NCI-H1048 (cell line): ENCODE data around the gene BCOR.

ENCODE experiments used
- DNase-seq: peaks from one replicate; lab custom pipeline; 2025; lab: John Stamatoyannopoulos, UW

BCOR gene

GRCh38 chrX:40084471-40085101, 13.2 kb downstream of the BCOR start:
- no peak for DNase-seq

DNA sequence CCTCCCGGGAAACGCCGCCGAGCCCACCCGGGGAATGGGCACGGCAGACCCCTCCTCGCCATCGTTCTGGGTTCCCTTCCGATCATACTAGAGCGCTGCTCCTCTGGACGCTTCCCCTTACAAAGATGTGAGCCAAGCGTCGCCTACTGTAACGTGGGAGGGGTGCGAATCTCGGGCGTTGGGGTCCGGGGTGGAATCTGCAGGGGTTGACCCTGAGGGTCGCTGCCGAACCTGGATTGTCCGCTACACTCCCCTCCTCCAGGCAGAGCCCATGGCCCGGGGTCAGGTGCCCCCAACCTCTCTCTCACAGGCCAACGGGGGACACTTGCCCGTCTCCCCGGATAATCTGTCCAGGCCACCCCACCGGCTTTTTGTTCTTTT, 13.8 kb downstream of the BCOR start:
- no peak for DNase-seq

GRCh38 chrX:40083120-40083978, 14.4 kb downstream of the BCOR start:
- DNase-seq, result no peak

DNA sequence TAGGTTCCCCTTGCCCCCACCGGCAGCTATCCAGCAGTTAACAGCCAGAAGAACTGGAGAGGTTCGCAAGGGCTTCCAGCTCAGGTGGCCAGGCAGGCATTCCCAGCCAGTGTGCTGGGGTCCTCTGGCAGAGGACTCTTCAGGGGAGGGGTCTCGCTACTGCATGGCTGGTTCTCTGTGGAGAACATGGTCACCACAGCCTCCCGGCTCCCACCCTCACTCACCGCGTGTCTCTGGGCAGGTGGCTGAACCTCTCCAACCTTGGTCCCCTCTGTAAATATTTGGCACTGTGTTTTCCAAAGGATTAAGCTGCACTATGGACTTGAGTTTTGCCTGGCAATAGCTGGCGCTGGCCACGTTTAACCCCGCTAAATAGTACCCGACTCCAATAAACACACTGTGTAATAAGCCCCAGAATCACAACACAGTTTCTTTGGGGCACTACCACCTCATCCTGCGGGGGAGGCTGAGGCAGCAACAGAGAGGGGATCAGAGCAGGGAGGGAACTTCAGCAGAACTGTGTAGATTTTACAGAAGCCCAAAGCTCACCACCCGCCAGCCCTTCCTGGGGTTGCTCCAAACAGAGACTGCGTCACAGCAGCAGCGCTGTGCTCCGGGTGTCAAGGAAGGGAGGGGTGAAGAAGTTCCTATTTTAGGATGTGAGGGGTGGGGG, 15.2 kb downstream of the BCOR start:
- no peak for DNase-seq

- DNase-seq, result no peak
These were observed 16.1 kb downstream of the BCOR start for GRCh38 chrX:40081679-40082068.

DNA sequence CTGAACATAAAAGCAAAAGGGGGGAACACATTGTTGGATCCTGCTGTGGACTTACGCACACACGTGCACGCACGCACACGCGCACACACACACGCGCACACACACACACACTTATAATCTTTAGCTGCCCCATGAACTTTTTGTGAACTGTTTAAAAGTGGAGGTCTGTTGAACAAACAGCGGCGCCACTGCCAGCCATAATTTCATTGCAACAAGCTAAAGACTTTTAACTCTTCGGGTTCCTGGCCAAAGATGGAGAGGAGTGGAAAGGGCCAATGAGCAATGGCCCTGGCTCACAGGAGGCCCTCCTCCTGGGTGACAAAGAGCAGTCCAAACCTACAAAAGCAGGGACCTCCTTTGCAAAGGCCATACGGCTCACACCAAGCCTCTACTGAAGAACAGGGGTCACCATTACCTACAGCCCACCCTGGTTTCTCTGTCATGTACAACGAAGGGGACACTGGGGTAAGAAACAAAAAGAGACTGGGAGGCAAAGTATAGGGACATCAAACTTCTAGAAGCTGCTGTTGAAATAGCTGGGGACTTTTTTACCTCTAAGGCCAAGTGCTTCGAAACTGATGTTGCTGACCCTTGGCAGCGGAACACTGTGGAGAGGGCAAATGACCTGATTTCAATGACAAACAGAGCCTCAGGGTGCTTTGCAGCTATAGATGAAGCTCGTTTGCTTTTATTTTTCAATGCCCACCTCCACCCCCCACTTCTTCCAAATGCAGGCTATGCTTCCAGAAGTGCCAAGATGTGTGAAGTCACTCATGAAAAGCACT, 16.7 kb downstream of the BCOR start:
- no peak for DNase-seq

GRCh38 chrX:40079572-40079971, 18.2 kb downstream of the BCOR start:
- DNase-seq, result no peak

DNA sequence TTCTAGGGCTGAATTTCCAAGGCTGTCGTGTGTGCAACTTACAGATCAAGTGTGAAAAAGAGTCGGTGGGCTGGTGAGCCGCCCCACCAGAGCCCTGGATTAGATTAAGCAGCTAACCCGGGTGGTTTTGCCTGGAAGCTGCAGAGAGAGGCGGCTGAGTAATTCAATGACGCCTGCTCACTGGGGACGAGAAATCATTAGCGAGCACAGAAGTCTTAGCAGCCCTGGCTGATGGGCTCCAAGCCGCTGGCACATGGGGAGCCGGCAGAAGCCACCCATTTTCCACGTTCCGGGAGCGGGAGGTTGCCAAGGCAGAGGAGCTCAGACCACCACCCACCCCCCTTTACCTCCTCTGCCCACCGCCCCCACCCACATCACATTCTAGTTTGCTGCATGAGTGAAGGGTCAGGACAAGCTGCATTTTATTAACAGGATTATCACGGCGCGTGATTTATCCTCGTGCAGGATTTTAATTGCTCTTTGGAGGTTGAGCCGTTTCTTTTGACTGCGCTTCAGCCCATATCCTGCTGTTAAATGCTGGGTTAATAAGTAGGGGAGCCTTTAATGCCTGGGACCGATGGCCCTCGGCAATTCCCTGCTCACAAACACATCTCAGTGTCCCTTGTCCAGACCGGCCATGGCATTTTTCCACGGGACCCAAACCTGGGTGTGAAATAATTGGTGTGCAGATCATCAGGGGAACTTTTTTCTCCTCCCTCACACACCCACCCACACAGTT, 19.1 kb downstream of the BCOR start:
- DNase-seq, result no peak

DNA sequence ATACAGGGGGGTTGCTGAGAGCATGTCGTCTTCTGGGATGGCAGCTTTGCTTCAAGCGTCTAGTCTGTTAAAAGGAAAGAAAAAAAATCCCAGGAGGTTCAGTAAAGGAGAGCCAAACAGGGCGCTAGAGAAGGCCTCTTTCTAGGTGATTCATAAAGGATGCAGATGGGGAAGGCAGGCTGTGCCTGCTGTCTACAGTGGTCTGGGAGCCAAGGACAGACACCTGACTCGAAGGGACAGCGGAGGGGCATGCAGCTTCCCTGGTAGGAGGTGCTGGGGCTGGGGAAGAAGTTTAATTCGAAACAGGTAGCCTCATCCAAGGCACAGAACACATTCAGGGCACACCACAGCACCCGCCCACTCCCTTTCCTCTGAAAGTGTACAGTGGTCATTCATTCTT, 19.9 kb downstream of the BCOR start:
- DNase-seq, result no peak

DNA sequence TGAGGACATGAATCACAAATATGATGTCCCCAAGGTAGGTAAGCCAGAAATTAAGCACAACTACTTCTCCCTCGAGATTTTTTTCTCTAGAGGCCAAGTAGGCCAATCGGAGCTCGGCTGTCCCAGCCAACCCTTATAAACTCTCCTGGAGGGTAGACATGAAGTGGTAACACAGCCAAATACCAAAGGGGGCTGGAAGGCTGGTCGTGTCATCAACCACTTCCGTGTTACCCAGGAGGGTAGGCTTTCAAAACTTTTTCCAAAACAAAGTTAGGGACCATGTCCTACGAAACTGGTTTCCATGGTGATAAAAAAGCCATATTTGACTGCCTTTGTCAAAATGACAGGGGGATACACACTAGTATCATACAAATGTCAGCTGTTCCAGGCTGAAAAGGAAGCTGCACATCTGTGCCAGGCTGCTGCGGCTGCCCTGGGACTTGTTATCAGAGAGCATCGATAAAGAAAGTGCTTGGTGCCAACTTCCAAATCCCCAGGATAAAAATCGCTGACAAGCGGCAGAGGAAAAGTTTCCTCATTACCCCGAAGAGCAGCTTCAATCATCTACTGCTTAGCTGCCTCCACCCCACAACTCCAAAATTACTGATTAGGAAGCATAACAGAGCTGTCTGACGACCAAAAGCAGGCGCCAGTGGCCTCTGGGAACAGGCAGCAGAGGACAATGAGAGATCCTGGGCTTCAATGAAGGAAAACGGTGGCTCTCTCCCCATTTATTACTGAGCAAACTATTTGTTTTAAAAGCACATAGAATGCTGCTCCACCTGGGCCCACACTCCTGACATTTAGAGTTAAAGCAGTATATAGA, 20.8 kb downstream of the BCOR start:
- DNase-seq, result no peak

- no peak for DNase-seq
These were observed 22.8 kb downstream of the BCOR start for GRCh38 chrX:40074959-40075332.

GRCh38 chrX:40074080-40074958, 23.4 kb downstream of the BCOR start:
- DNase-seq, result no peak

GRCh38 chrX:40073439-40074054, 24.2 kb downstream of the BCOR start:
- DNase-seq, result no peak

- DNase-seq, result no peak
These were observed 25.5 kb downstream of the BCOR start for GRCh38 chrX:40072246-40072645.

DNA sequence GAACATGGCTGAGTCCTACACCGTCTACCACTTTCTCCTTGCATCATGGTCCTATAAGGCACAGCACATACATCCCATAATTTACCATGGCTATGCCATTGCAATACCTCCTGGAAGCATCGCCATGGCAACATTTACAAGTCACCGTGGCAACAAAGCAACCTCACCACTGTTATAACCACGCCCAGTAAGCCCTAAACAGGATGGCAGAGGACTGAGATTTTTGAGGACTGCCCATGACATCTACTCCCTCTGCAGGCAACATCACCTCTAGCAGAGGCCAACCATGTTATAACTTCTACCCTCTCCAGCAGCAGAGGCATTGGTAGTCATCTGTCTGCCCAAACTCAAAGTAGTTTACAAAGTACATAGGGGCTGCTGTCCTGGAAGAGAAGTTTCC, 29.7 kb downstream of the BCOR start:
- DNase-seq, result no peak

- DNase-seq, result no peak
These were observed 31.1 kb downstream of the BCOR start for GRCh38 chrX:40066700-40067099.

- no peak for DNase-seq
These were observed 32.3 kb downstream of the BCOR start for GRCh38 chrX:40065296-40066046.

- no peak for DNase-seq
These were observed 33.6 kb downstream of the BCOR start for GRCh38 chrX:40064055-40064597.
